Neural cell (in vitro differentiated cells): ENCODE measurements around the gene PHF11. TPM values are rescaled to one million over a fixed set of nuclear protein-coding genes. Genes with fewer than 3 reads are reported as not detected.

Source experiments
- H2AFZ ChIP-seq: fragments of 200-600, 300-800 bp; sonication (generic), shearing (Covaris generic); 2 replicates; pipeline ENCODE4 v1.6.0; 2014; ENCODE audit warnings: low read depth, mild to moderate bottlenecking, antibody characterized with exemption, low read length, moderate library complexity
- H3F3A ChIP-seq: fragments of 200-600 bp; shearing (Covaris generic); 2 replicates; pipeline ENCODE4 v1.6.1; 2016; ENCODE audit warnings: mild to moderate bottlenecking, moderate library complexity, mixed read lengths, antibody characterized with exemption, low read length; ENCODE audit not compliant: insufficient read depth, poor library complexity, severe bottlenecking
- H3K27ac ChIP-seq: fragments of 200-600, 300-800 bp; sonication (generic), shearing (Covaris generic); 2 replicates; pipeline ENCODE4 v1.5.1; 2014; ENCODE audit warnings: mild to moderate bottlenecking, low read length, moderate library complexity
- H3K27me3 ChIP-seq: fragments of 300-800, 200-600 bp; sonication (generic), shearing (Covaris generic); 2 replicates; pipeline ENCODE4 v1.6.0; 2014; ENCODE audit warnings: mild to moderate bottlenecking, low read depth, low read length, moderate library complexity; ENCODE audit not compliant: insufficient read depth
- H3K36me3 ChIP-seq: fragments of 300-800, 200-600 bp; sonication (generic), shearing (Covaris generic); 2 replicates; pipeline ENCODE4 v1.5.1; 2014; ENCODE audit warnings: mild to moderate bottlenecking, antibody characterized with exemption, low read length, moderate library complexity; ENCODE audit not compliant: insufficient read depth
- H3K4me2 ChIP-seq: fragments of 300-800, 200-600 bp; sonication (generic), shearing (Covaris generic); 2 replicates; pipeline ENCODE4 v1.6.0; 2014; ENCODE audit warnings: mild to moderate bottlenecking, low read length
- H3K4me3 ChIP-seq: fragments of 300-800, 200-600 bp; sonication (generic), shearing (Covaris generic); 2 replicates; pipeline ENCODE4 v1.5.1; 2014; ENCODE audit warnings: mild to moderate bottlenecking, low read length, moderate library complexity
- H3K79me2 ChIP-seq: fragments of 200-600 bp; shearing (Covaris generic); replicated peaks from 2 replicates; pipeline ENCODE4 v1.6.0; 2014; ENCODE audit warnings: mild to moderate bottlenecking, low read length, moderate library complexity; ENCODE audit not compliant: insufficient read depth
- H3K9ac ChIP-seq: fragments of 300-800, 200-600 bp; sonication (generic), shearing (Covaris generic); 2 replicates; pipeline ENCODE4 v1.6.1; 2016; ENCODE audit warnings: mild to moderate bottlenecking, low read length, mixed read lengths
- H3K9me2 ChIP-seq: fragments of 200-600 bp; shearing (Covaris generic); 2 replicates; pipeline ENCODE4 v1.6.1; 2016; ENCODE audit warnings: mild to moderate bottlenecking, low read length, mixed read lengths; ENCODE audit not compliant: insufficient read depth
- H3K9me3 ChIP-seq: fragments of 200-600, 300-800 bp; sonication (generic), shearing (Covaris generic); 2 replicates; pipeline ENCODE4 v1.6.1; 2016; ENCODE audit warnings: mild to moderate bottlenecking, mixed run types, low read length, moderate library complexity, mixed read lengths
- H4K20me1 ChIP-seq: fragments of 200-600 bp; shearing (Covaris generic); 2 replicates; pipeline ENCODE4 v1.6.1; 2016; ENCODE audit warnings: mild to moderate bottlenecking, mixed run types; ENCODE audit not compliant: insufficient read depth
- CTCF ChIP-seq: fragments of 450-650 bp; IDR thresholded peaks from 2 replicates; pipeline ENCODE4 v1.5.1; 2014; ENCODE audit warnings: antibody characterized with exemption, mild to moderate bottlenecking, moderate library complexity; ENCODE audit not compliant: poor library complexity, severe bottlenecking
- EP300 ChIP-seq: fragments of 450-650 bp; conservative IDR thresholded peaks from 2 replicates; pipeline ENCODE4 v1.6.1; 2014; ENCODE audit warnings: antibody characterized with exemption, mild to moderate bottlenecking, moderate library complexity; ENCODE audit not compliant: poor library complexity, severe bottlenecking
- EZH2 ChIP-seq: fragments of 200-600, 300-800 bp; shearing (Covaris generic), sonication (generic); IDR thresholded peaks from 2 replicates; pipeline ENCODE4 v1.6.1; 2014; ENCODE audit warnings: antibody characterized with exemption, low read length, borderline replicate concordance, mild to moderate bottlenecking; ENCODE audit not compliant: insufficient read depth, poor library complexity, severe bottlenecking
- MXI1 ChIP-seq: fragments of 450-650 bp; conservative IDR thresholded peaks from 2 replicates; pipeline ENCODE4 v1.6.1; 2014; ENCODE audit warnings: antibody characterized with exemption, mild to moderate bottlenecking; ENCODE audit not compliant: poor library complexity, severe bottlenecking
- POLR2AphosphoS5 ChIP-seq: IDR thresholded peaks from 2 replicates; pipeline ENCODE4 v1.6.1; 2012
- RAD21 ChIP-seq: fragments of 450-650 bp; conservative IDR thresholded peaks from 2 replicates; pipeline ENCODE4 v1.6.1; 2014; ENCODE audit warnings: antibody characterized with exemption, mild to moderate bottlenecking, moderate library complexity
- REST ChIP-seq: IDR thresholded peaks from 2 replicates; pipeline ENCODE4 v1.6.1; 2012; ENCODE audit warnings: borderline replicate concordance
- SMC3 ChIP-seq: fragments of 450-650 bp; conservative IDR thresholded peaks from 2 replicates; pipeline ENCODE4 v1.6.1; 2014; ENCODE audit warnings: antibody characterized with exemption, mild to moderate bottlenecking, moderate library complexity; ENCODE audit not compliant: poor library complexity
- TAF1 ChIP-seq: IDR thresholded peaks from 2 replicates; pipeline ENCODE4 v1.6.1; 2012; ENCODE audit warnings: low read depth
- polyA plus RNA-seq: library from polyadenylated mRNA; depleted of rRNA; stranded (reverse); fragments of >200 nt; gene quantifications from 2 replicates; pipeline ENCODE4 v1.2.3, GENCODE V29; 2014

PHF11 gene
- polyA plus RNA-seq, 1 donor from 2014 or later: not detected

- Histone ChIP-seq H3K79me2 (no peaks in the 10 kb centered on the region), H3K9me2 (no peaks in the 10 kb centered on the region), H3K27me3 (no peaks in the 10 kb centered on the region), H2AFZ (no peak overlapping the region), H3K9ac (no peak overlapping the region), H4K20me1 (no peaks in the 10 kb centered on the region), H3F3A (no peaks in the 10 kb centered on the region), H3K4me3 (no peak overlapping the region), H3K9me3 (no peaks in the 10 kb centered on the region), H3K27ac (no peak overlapping the region), H3K36me3 (peaks cover 12% of the 10 kb centered on the region), H3K4me2 (no peak overlapping the region)
- TF ChIP-seq RAD21 (no peak), MXI1 (no peak), SMC3 (no peak), CTCF (no peak), REST (no peak), TAF1 (no peak), POLR2AphosphoS5 (no peak), EP300 (no peak), EZH2 (no peak)
Observed at GRCh38 chr13:49459580-49459979, 36.2 kb upstream of the PHF11 start.

- Histone ChIP-seq H3K9me3 (no peaks in the 10 kb centered on the region), H3K27ac (no peak overlapping the region), H2AFZ (no peak overlapping the region)
Observed at GRCh38 chr13:49464085-49464484, 31.7 kb upstream of the PHF11 start.

More at GRCh38 chr13:49464085-49464484, 31.7 kb upstream of the PHF11 start:
- Histone ChIP-seq H3K27me3 (no peaks in the 10 kb centered on the region), H3K4me3 (no peak overlapping the region), H3K79me2 (no peaks in the 10 kb centered on the region), H3K36me3 (peaks cover 13% of the 10 kb centered on the region), H3F3A (no peaks in the 10 kb centered on the region), H3K9ac (no peak overlapping the region), H3K4me2 (no peak overlapping the region), H4K20me1 (no peaks in the 10 kb centered on the region), H3K9me2 (no peaks in the 10 kb centered on the region)
- TF ChIP-seq EP300 (no peak), POLR2AphosphoS5 (no peak), RAD21 (no peak), SMC3 (no peak)
